Suprapubic skin (tissue), 4 donors: ENCODE measurements around the gene SLC8A2. TPM values are rescaled to one million over a fixed set of nuclear protein-coding genes. Genes with fewer than 3 reads are reported as not detected.

Experiments
- DNase-seq, 2 donors: peaks; one replicate each; pipeline ENCODE4 v3.0.0-alpha.2; 2019; ENCODE audit warnings: low spot score in 2 of 2
- H3K27ac ChIP-seq: fragments of 200-600 bp; sonication (generic); one replicate; pipeline ENCODE4 v1.5.1; 2019
- H3K27me3 ChIP-seq: fragments of 200-600 bp; sonication (generic); one replicate; pipeline ENCODE4 v1.5.1; 2019
- H3K36me3 ChIP-seq: fragments of 200-600 bp; sonication (generic); one replicate; pipeline ENCODE4 v1.5.1; 2019
- H3K4me1 ChIP-seq: fragments of 200-600 bp; sonication (generic); one replicate; pipeline ENCODE4 v1.5.1; 2019
- H3K4me3 ChIP-seq: fragments of 200-600 bp; sonication (generic); one replicate; pipeline ENCODE4 v1.5.1; 2019; ENCODE audit warnings: mild to moderate bottlenecking
- H3K9me3 ChIP-seq: fragments of 200-600 bp; sonication (generic); one replicate; pipeline ENCODE4 v1.5.1; 2019
- CTCF ChIP-seq, 2 donors: fragments of 200-600 bp in 1 of 2; fragments of 450-650 bp in 1 of 2; sonication (generic) in 1 of 2; IDR thresholded peaks; one replicate each; pipeline ENCODE4 v1.5.1; 2016 to 2019; ENCODE audit warnings: antibody characterized with exemption in 2 of 2, mild to moderate bottlenecking in 1 of 2, moderate library complexity in 1 of 2
- EP300 ChIP-seq: sonication (generic); formaldehyde crosslinking; IDR thresholded peaks from one replicate; pipeline ENCODE4 v1.6.1; 2017; ENCODE audit warnings: antibody characterized with exemption
- POLR2A ChIP-seq, 2 donors: fragments of 450-650 bp; IDR thresholded peaks; one replicate each; pipeline ENCODE4 v1.6.1; 2017; ENCODE audit warnings: antibody characterized with exemption in 2 of 2, mild to moderate bottlenecking in 2 of 2, moderate library complexity in 2 of 2
- POLR2AphosphoS5 ChIP-seq, 3 donors: sonication (generic); formaldehyde crosslinking; IDR thresholded peaks; one replicate each; pipeline ENCODE4 v1.6.1; 2017; ENCODE audit warnings: antibody characterized with exemption in 3 of 3
- WGBS: methylation state at CpG from one replicate; pipeline ENCODE4 v1.1.5; 2018; 5-methylcytosine and 5-hydroxymethylcytosine counted together
- total RNA-seq, 4 donors: library from RNA; depleted of rRNA; stranded (reverse); fragments of >200 nt; gene quantifications; one replicate each; pipeline ENCODE4 v1.1.0, GENCODE V29; 2016

The SLC8A2 gene
- total RNA-seq, result 1 to 10 TPM in 1 of 4 donors, under 1 TPM in 2, not detected in 1; 0.26 to 1.2 (median 0.38) TPM

- H3K36me3 ChIP-seq, result no peaks in the 10 kb centered on the region
- peak within 1 kb of the TSS; percentile 1 for H3K4me3 ChIP-seq
- no peak within 1 kb of the TSS for H3K27ac ChIP-seq
- no peak for DNase-seq
- WGBS, result 3% methylated on average over 28 of the region's 29 CpGs
- no peaks in the 10 kb centered on the region for H3K9me3 ChIP-seq
- TF ChIP-seq CTCF (IDR thresholded peaks at IDR 0.05) (no peak), POLR2AphosphoS5 (IDR thresholded peaks at IDR 0.05) (no peak), EP300 (no peak), POLR2A (IDR thresholded peaks at IDR 0.05) (no peak)
- H3K27me3 ChIP-seq, result peaks cover 72% of the 10 kb centered on the region
- peaks cover 15% of the 10 kb centered on the region for H3K4me1 ChIP-seq
These were observed at the start of gene SLC8A2 for GRCh38 chr19:47471733-47472457. TSS of gene SLC8A2 (minus strand) at chr19:47471893. CDS start at chr19:47466403, 5,490 bp downstream.

DNA sequence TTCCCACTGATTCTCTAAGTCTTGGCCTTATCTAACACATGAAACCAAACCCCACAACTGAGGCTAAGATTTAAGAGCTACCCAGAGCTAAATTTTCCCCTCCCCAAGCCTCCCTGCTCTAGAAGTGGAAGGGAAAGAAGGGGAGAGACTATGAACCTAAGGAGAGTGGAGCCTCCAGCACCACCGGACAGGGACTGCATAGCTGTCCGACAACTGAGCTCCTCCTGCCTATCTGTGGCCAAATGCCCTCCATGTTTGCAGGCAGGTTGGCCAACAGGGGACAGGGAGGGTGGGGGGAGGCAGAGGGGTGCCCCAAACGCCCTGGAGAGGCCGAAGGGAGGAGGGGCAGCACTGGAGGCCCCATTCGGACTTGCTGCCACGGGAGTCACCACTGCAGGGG is 49.1 kb upstream of the SLC8A2 start:
- no peaks in the 10 kb centered on the region for H3K9me3 ChIP-seq
- H3K27me3 ChIP-seq, result peaks cover 3% of the 10 kb centered on the region
- H3K36me3 ChIP-seq, result no peaks in the 10 kb centered on the region
- WGBS, result 100% methylated on average over 2 of the region's 6 CpGs
- H3K27ac ChIP-seq, result no peak overlapping the region
- DNase-seq, result no peak
- H3K4me3 ChIP-seq, result no peak overlapping the region
- peaks cover 2% of the 10 kb centered on the region for H3K4me1 ChIP-seq
- no peak for TF ChIP-seq EP300
- no peak for TF ChIP-seq POLR2A (IDR thresholded peaks at IDR 0.05)
- TF ChIP-seq POLR2AphosphoS5 (IDR thresholded peaks at IDR 0.05), result no peak
- TF ChIP-seq CTCF (IDR thresholded peaks at IDR 0.05), result no peak

DNA sequence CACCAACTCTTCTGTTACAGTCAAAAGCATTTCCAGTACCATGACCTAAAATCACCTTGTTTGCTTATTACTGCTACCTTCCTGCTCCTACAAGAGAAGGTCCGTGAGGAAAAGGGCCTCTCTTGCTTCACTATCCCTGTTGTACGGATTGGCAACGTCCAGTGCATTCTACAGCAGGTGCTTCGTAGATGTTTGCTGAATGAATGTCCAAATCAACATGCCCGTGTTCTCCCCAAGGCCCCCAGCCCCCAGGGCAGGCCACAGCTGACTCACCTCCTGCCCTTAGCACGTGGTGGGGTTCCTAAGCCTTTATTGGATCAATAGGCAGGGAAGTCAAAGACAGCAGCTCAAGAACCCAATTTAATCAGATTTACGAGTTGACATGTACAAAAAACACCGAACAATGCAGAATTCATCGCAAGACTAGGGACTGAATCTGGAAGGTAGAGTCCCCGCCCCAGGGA is 48.7 kb upstream of the SLC8A2 start:
- Histone ChIP-seq H3K4me3 (no peak overlapping the region), H3K36me3 (no peaks in the 10 kb centered on the region), H3K9me3 (no peaks in the 10 kb centered on the region), H3K27me3 (peaks cover 3% of the 10 kb centered on the region), H3K27ac (no peak overlapping the region), H3K4me1 (peaks cover 6% of the 10 kb centered on the region)
- TF ChIP-seq EP300 (no peak), CTCF (IDR thresholded peaks at IDR 0.05) (no peak), POLR2AphosphoS5 (IDR thresholded peaks at IDR 0.05) (no peak), POLR2A (IDR thresholded peaks at IDR 0.05) (no peak)
- 79% methylated on average over 10 of the region's 10 CpGs for WGBS
- DNase-seq, result no peak

DNA sequence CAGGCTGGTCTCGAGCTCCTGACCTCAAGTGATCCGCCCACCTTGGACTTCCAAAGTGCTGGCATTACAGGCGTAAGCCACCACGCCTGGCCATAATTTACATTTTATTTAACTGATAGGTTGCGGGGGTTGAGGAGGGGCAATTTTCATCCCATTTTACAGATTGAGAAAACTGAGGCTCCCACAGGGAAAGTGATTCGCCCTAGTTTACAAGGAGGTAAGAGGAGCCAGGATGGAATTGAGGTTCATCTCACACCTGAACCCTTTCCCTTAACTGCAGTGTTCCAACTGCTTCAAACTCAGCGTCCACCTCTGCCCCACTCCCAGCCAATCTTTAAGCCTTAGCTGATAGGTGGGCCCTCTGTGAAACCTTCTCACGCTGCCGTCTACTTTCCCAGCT is 47.2 kb upstream of the SLC8A2 start:
- no peaks in the 10 kb centered on the region for H3K36me3 ChIP-seq
- WGBS, result 87% methylated on average over 9 of the region's 9 CpGs
- H3K4me3 ChIP-seq, result no peak overlapping the region
- TF ChIP-seq EP300 (no peak), POLR2AphosphoS5 (IDR thresholded peaks at IDR 0.05) (no peak), POLR2A (IDR thresholded peaks at IDR 0.05) (no peak), CTCF (IDR thresholded peaks at IDR 0.05) (no peak)
- H3K4me1 ChIP-seq, result peaks cover 10% of the 10 kb centered on the region
- H3K27me3 ChIP-seq, result peaks cover 3% of the 10 kb centered on the region
- no peaks in the 10 kb centered on the region for H3K9me3 ChIP-seq
- DNase-seq, result no peak
- no peak overlapping the region for H3K27ac ChIP-seq

DNA sequence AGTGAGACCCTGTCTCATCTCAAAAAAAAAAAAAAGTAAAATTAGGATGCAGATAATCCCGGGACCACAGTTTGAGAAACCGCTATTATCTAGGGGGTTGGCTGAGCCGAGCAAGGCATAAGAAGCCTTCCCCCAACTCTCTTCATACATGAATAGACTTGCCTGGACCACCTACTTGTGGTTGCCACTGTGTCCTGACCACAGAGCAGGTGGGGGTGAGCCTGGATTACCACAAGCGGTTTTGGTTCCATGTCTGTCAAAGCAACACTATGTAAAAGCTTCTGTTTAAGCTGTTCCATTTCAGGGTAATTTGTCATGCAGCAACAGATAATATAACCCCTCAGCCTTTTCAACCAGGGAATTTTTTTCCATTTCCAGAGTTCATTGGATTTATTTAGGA is 46.4 kb upstream of the SLC8A2 start:
- Histone ChIP-seq H3K27ac (no peak overlapping the region), H3K4me1 (peaks cover 17% of the 10 kb centered on the region), H3K4me3 (no peak overlapping the region), H3K36me3 (no peaks in the 10 kb centered on the region), H3K9me3 (no peaks in the 10 kb centered on the region), H3K27me3 (peaks cover 3% of the 10 kb centered on the region)
- no peak for TF ChIP-seq POLR2A (IDR thresholded peaks at IDR 0.05)
- no peak for TF ChIP-seq CTCF (IDR thresholded peaks at IDR 0.05)
- TF ChIP-seq POLR2AphosphoS5 (IDR thresholded peaks at IDR 0.05), result no peak
- no peak for TF ChIP-seq EP300
- 62% methylated on average over 4 of the region's 4 CpGs for WGBS
- DNase-seq, result no peak
